HCT116 (cell line): ENCODE measurements around the gene POLR2C.

Experiments
- ATF3 ChIP-seq: IDR thresholded peaks from 2 replicates; pipeline ENCODE4 v1.6.1; 2012
- CTCF ChIP-seq, 3 experiments: fragments of 200-600 bp in 1 of 3; sonication (generic) in 1 of 3; IDR thresholded peaks in 2 of 3; conservative IDR thresholded peaks in 1 of 3; 2 replicates each; pipeline ENCODE4 v1.5.1; 2012 to 2017; ENCODE audit warnings: low read depth in 2 of 3, low read length in 2 of 3, antibody characterized with exemption in 1 of 3, borderline replicate concordance in 1 of 3, control low read depth in 1 of 3, mild to moderate bottlenecking in 1 of 3, mixed read lengths in 1 of 3, mixed run types in 1 of 3, moderate library complexity in 1 of 3; ENCODE audit not compliant: insufficient read depth in 1 of 3
- EGR1 ChIP-seq: IDR thresholded peaks from 2 replicates; pipeline ENCODE4 v1.6.1; 2012; ENCODE audit warnings: low read depth
- EZH2 ChIP-seq: fragments of 200-600 bp; sonication (generic); IDR thresholded peaks from 2 replicates; pipeline ENCODE4 v1.6.1; 2017; ENCODE audit warnings: antibody characterized with exemption, mixed run types
- EZH2phosphoT487 ChIP-seq: fragments of 200-600 bp; IDR thresholded peaks from 2 replicates; pipeline ENCODE4 v1.6.1; 2018; ENCODE audit warnings: antibody characterized with exemption, borderline replicate concordance
- POLR2A ChIP-seq: IDR thresholded peaks from 2 replicates; pipeline ENCODE4 v1.7.0; 2011; ENCODE audit warnings: borderline replicate concordance; ENCODE audit not compliant: insufficient read depth, insufficient read length; ENCODE audit errors: extremely low read depth
- POLR2AphosphoS5 ChIP-seq: IDR thresholded peaks from 2 replicates; pipeline ENCODE4 v1.6.1; 2011; ENCODE audit warnings: mild to moderate bottlenecking, low read depth, low read length, moderate library complexity
- RAD21 ChIP-seq: IDR thresholded peaks from 2 replicates; pipeline ENCODE4 v1.6.1; 2012; ENCODE audit warnings: low read depth, mild to moderate bottlenecking
- REST ChIP-seq: IDR thresholded peaks from 2 replicates; pipeline ENCODE4 v1.6.1; 2012; ENCODE audit warnings: low read depth
- YY1 ChIP-seq: IDR thresholded peaks from 2 replicates; pipeline ENCODE4 v1.6.1; 2011; ENCODE audit warnings: low read length, low read depth, moderate library complexity, mild to moderate bottlenecking; ENCODE audit not compliant: insufficient replicate concordance; ENCODE audit errors: extremely low read depth
- ZFX ChIP-seq: fragments of 450-650 bp; IDR thresholded peaks from 2 replicates; pipeline ENCODE4 v1.6.1; 2017
- ZNF274 ChIP-seq: fragments of 200-500 bp; sonication (Bioruptor generic); IDR thresholded peaks from 2 replicates; pipeline ENCODE4 v1.6.1; 2014; ENCODE audit warnings: mild to moderate bottlenecking, low read depth, low read length, inconsistent platforms

- TF ChIP-seq CTCF (IDR thresholded peaks at IDR 0.05 in 2 of 3, conservative IDR thresholded peaks at IDR 0.05 in 1 of 3; ENCODE audit: borderline replicate concordance in 1 of 3, insufficient read depth in 1 of 3, low read depth in 2 of 3, low read length in 2 of 3) (no peak), ZFX (no peak), POLR2A (no peak), EZH2 (no peak), REST (no peak), POLR2AphosphoS5 (no peak), YY1 (no peak), EGR1 (no peak), EZH2phosphoT487 (no peak), ATF3 (no peak), RAD21 (no peak), ZNF274 (no peak)
Measured at GRCh38 chr16:57507136-57508034, 44.9 kb downstream of the POLR2C start.
